ENCODE measurements around the gene SMC3.
A peak's percentile ranks its signal among the peaks of the same experiment; 100 is the strongest.
"Not testable (repeated sequence)": the region's sequence is repeated elsewhere in the genome, so short reads cannot be mapped to it uniquely, and the experiment has no call there.

The SMC3 gene

GRCh38 chr10:110567201-110568054 is at the start of gene SMC3:
TSS of gene SMC3 (plus strand) at chr10:110567695. CDS start at chr10:110567817, 122 bp downstream.
- peak; percentile 73 to 78 for DNase-seq (ENCODE audit: low read depth in 2 of 2)

- no peak for DNase-seq (ENCODE audit: low read depth in 2 of 2)
Measured at GRCh38 chr10:110522365-110522988, 45.0 kb upstream of the SMC3 start.

GRCh38 chr10:110523736-110524135 is 43.8 kb upstream of the SMC3 start:
- no peak for DNase-seq (ENCODE audit: low read depth in 2 of 2)

- DNase-seq (ENCODE audit: low read depth in 2 of 2): no peak
Measured at GRCh38 chr10:110524179-110524858, 43.2 kb upstream of the SMC3 start.

GRCh38 chr10:110524859-110525232 is 42.6 kb upstream of the SMC3 start:
- DNase-seq (ENCODE audit: low read depth in 2 of 2): no peak

- DNase-seq (ENCODE audit: low read depth in 2 of 2): no peak
Measured at GRCh38 chr10:110525349-110526260, 41.9 kb upstream of the SMC3 start.

- DNase-seq (ENCODE audit: low read depth in 2 of 2): no peak
Measured at GRCh38 chr10:110527731-110528171, 39.7 kb upstream of the SMC3 start.

- no peak for DNase-seq (ENCODE audit: low read depth in 2 of 2)
Measured at GRCh38 chr10:110528224-110528996, 39.1 kb upstream of the SMC3 start.

GRCh38 chr10:110528997-110529524 is 38.4 kb upstream of the SMC3 start:
- not testable (repeated sequence) for DNase-seq (ENCODE audit: low read depth in 2 of 2)

GRCh38 chr10:110529596-110530011 is 37.9 kb upstream of the SMC3 start:
- DNase-seq (ENCODE audit: low read depth in 2 of 2): no peak

- DNase-seq (ENCODE audit: low read depth in 2 of 2): no peak
Measured at GRCh38 chr10:110530131-110530831, 37.2 kb upstream of the SMC3 start.

GRCh38 chr10:110531687-110532086 is 35.8 kb upstream of the SMC3 start:
- DNase-seq (ENCODE audit: low read depth in 2 of 2): no peak

- not testable (repeated sequence) for DNase-seq (ENCODE audit: low read depth in 2 of 2)
Measured at GRCh38 chr10:110532628-110533027, 34.9 kb upstream of the SMC3 start.

GRCh38 chr10:110533149-110533548 is 34.3 kb upstream of the SMC3 start:
- DNase-seq (ENCODE audit: low read depth in 2 of 2): no peak

- no peak for DNase-seq (ENCODE audit: low read depth in 2 of 2)
Measured at GRCh38 chr10:110534571-110534970, 32.9 kb upstream of the SMC3 start.

GRCh38 chr10:110535958-110536891 is 31.3 kb upstream of the SMC3 start:
- DNase-seq (ENCODE audit: low read depth in 2 of 2): peak in 1 of 2 donors; percentile 45

GRCh38 chr10:110539091-110539490 is 28.4 kb upstream of the SMC3 start:
- DNase-seq (ENCODE audit: low read depth in 2 of 2): no peak

- no peak for DNase-seq (ENCODE audit: low read depth in 2 of 2)
Measured at GRCh38 chr10:110540031-110540430, 27.5 kb upstream of the SMC3 start.

Data from stimulated activated CD4-positive, alpha-beta T cell treated with anti-CD3 and anti-CD28 coated beads, Interleukin-1b, Interleukin-23, amount 100 ng/mL, for 1 hour (primary cell).